ENCODE measurements around the gene CSRP1.
A peak's percentile ranks its signal among the peaks of the same experiment; 100 is the strongest.

CSRP1 gene

GRCh38 chr1:201505503-201505890, 1.4 kb downstream of the CSRP1 start:
- TF ChIP-seq CTCF (IDR thresholded peaks at IDR 0.05), result no peak
- peak overlapping the region; percentile 96 to 100 for H3K27ac ChIP-seq
- no peak for DNase-seq (ENCODE audit: low spot score)
- H3K4me3 ChIP-seq, result peak overlapping the region; percentile 97

- TF ChIP-seq CTCF (IDR thresholded peaks at IDR 0.05), result no peak
- Histone ChIP-seq H3K4me3 (peak overlapping the region; percentile 97), H3K27ac (peak overlapping the region; percentile 96 to 100)
- DNase-seq (ENCODE audit: low spot score), result no peak
Observed at GRCh38 chr1:201504799-201505502, 2.0 kb downstream of the CSRP1 start.

GRCh38 chr1:201504179-201504631, 2.7 kb downstream of the CSRP1 start:
- DNase-seq (ENCODE audit: low spot score), result no peak
- Histone ChIP-seq H3K27ac (peak overlapping the region; percentile 96 to 100), H3K4me3 (peak overlapping the region; percentile 97)
- TF ChIP-seq CTCF (IDR thresholded peaks at IDR 0.05), result no peak

- H3K27ac ChIP-seq, result peak overlapping the region; percentile 96 to 100
- H3K4me3 ChIP-seq, result peak overlapping the region; percentile 97
- no peak for TF ChIP-seq CTCF (IDR thresholded peaks at IDR 0.05)
- DNase-seq (ENCODE audit: low spot score), result peak; percentile 90
Observed at GRCh38 chr1:201503397-201504176, 3.3 kb downstream of the CSRP1 start.

- no peak for TF ChIP-seq CTCF (IDR thresholded peaks at IDR 0.05)
- peak overlapping the region; percentile 96 to 100 for H3K27ac ChIP-seq
- no peak for DNase-seq (ENCODE audit: low spot score)
- peak overlapping the region; percentile 58 for H3K4me3 ChIP-seq
Observed at GRCh38 chr1:201502511-201502857, 4.4 kb downstream of the CSRP1 start.

GRCh38 chr1:201501812-201502510, 5.0 kb downstream of the CSRP1 start:
- Histone ChIP-seq H3K4me3 (peak overlapping the region; percentile 58), H3K27ac (peak overlapping the region; percentile 96 to 100)
- DNase-seq (ENCODE audit: low spot score), result no peak
- no peak for TF ChIP-seq CTCF (IDR thresholded peaks at IDR 0.05)

All from coronary artery (tissue), 2 donors.